GM12878 (cell line): ENCODE results near the gene IVD. TPM values are rescaled to one million over a fixed set of nuclear protein-coding genes. Genes with fewer than 3 reads are reported as not detected.

Experiments
- ATAC-seq: fragments of 200-7000 bp; cut with Tn5 transposase; 3 replicates; pipeline ENCODE4 v1.9.1; 2020; ENCODE audit warnings: mild to moderate bottlenecking, moderate library complexity
- BruUV-seq: library from RNA; stranded (reverse); fragments of 400-500 nt; replicated peaks from 2 replicates; lab custom pipeline; 2021; lab: Mats Ljungman, UMichigan
- CTCF ChIA-PET: fragments of 300-600 bp; sonication (Branson Sonifier 250); formaldehyde crosslinking; extraction: SDS; loops from one replicate; lab custom pipeline; 2021; ENCODE audit warnings: inconsistent platforms; lab: Yijun Ruan, JAX
- POLR2A ChIA-PET: fragments of 350-600 bp; formaldehyde crosslinking; extraction: SDS; loops from one replicate; lab custom pipeline; 2021; ENCODE audit warnings: inconsistent platforms; lab: Charles Lee
- RAD21 ChIA-PET: fragments of 300-600 bp; sonication (Branson Sonifier 250); formaldehyde crosslinking; loops from one replicate; lab custom pipeline; 2023; ENCODE audit warnings: antibody characterized with exemption; ENCODE audit not compliant: unreplicated experiment; lab: Charles Lee
- SMC1A ChIA-PET: fragments of 300-600 bp; sonication (Branson Sonifier 250); formaldehyde crosslinking; loops from one replicate; lab custom pipeline; 2023; ENCODE audit not compliant: unreplicated experiment, uncharacterized antibody; lab: Charles Lee
- DNase-seq: peaks from one replicate; pipeline ENCODE4 v3.0.0-alpha.2; 2011; ENCODE audit warnings: low read depth, low spot score
- FAIRE-seq: peaks from 3 replicates; lab custom pipeline; 2011; peaks lifted over from hg19 to GRCh38; lab: Jason Lieb, UNC
- H2AFZ ChIP-seq: 2 replicates; pipeline ENCODE4 v1.6.0; 2011; ENCODE audit warnings: low read depth, low read length, control low read depth; ENCODE audit not compliant: control insufficient read depth
- H3K27ac ChIP-seq: 2 replicates; pipeline ENCODE4 v1.5.1; 2011; ENCODE audit warnings: control low read depth; ENCODE audit not compliant: control insufficient read depth, insufficient read depth
- H3K27me3 ChIP-seq, 2 experiments: replicated peaks in 1 of 2; 2 replicates each; pipeline versions ENCODE4 v1.6.0 to v1.6.1; 2011; ENCODE audit warnings: low read length in 1 of 2; ENCODE audit not compliant: control insufficient read depth in 2 of 2, insufficient read depth in 2 of 2
- H3K36me3 ChIP-seq, 2 experiments: 2 replicates each; pipeline ENCODE4 v1.5.1; 2011; ENCODE audit warnings: low read length in 1 of 2; ENCODE audit not compliant: control insufficient read depth in 2 of 2, insufficient read depth in 2 of 2
- H3K4me1 ChIP-seq: 2 replicates; pipeline ENCODE4 v1.6.1; 2011; ENCODE audit warnings: mild to moderate bottlenecking, low read length, moderate library complexity, mixed read lengths; ENCODE audit not compliant: control insufficient read depth, insufficient read depth
- H3K4me2 ChIP-seq: 2 replicates; pipeline ENCODE4 v1.6.0; 2011; ENCODE audit warnings: control low read depth; ENCODE audit not compliant: control insufficient read depth, insufficient read depth
- H3K4me3 ChIP-seq: fragments of 200-600 bp; sonication (generic); 2 replicates; pipeline ENCODE4 v1.5.1; 2016
- H3K79me2 ChIP-seq: 2 replicates; pipeline ENCODE4 v1.6.0; 2011; ENCODE audit warnings: low read length; ENCODE audit not compliant: control insufficient read depth, insufficient read depth
- H3K9ac ChIP-seq: 2 replicates; pipeline ENCODE4 v1.8.0; 2011; ENCODE audit warnings: low read length, control low read depth, mixed read lengths; ENCODE audit not compliant: control insufficient read depth, insufficient read depth
- H3K9me3 ChIP-seq: replicated peaks from 3 replicates; pipeline ENCODE4 v1.5.1; 2011; ENCODE audit warnings: mild to moderate bottlenecking, low read length; ENCODE audit not compliant: control insufficient read depth, insufficient read depth
- H4K20me1 ChIP-seq: 2 replicates; pipeline ENCODE4 v1.6.0; 2011; ENCODE audit not compliant: control insufficient read depth, insufficient read depth
- BRCA1 ChIP-seq: IDR thresholded peaks from 2 replicates; pipeline ENCODE4 v1.6.1; 2011; ENCODE audit warnings: low read depth, low read length, improper control_type of control experiment
- IKZF1 ChIP-seq: fragments of 450-650 bp; conservative IDR thresholded peaks from 2 replicates; pipeline ENCODE4 v1.6.1; 2017; ENCODE audit warnings: antibody characterized with exemption, mild to moderate bottlenecking
- JUND ChIP-seq: IDR thresholded peaks from 2 replicates; pipeline ENCODE4 v1.6.1; 2012; ENCODE audit warnings: low read depth, mild to moderate bottlenecking, low read length, improper control_type of control experiment, moderate library complexity
- NFXL1 ChIP-seq: fragments of 450-650 bp; IDR thresholded peaks from 2 replicates; pipeline ENCODE4 v1.6.1; 2017; ENCODE audit warnings: antibody characterized with exemption, mild to moderate bottlenecking, borderline replicate concordance
- NRF1 ChIP-seq: conservative IDR thresholded peaks from 2 replicates; pipeline ENCODE4 v1.6.1; 2011; ENCODE audit warnings: mild to moderate bottlenecking, low read depth, low read length, improper control_type of control experiment
- PAX5 ChIP-seq: IDR thresholded peaks from 2 replicates; pipeline ENCODE4 v1.6.1; 2011; ENCODE audit warnings: low read depth, low read length, borderline replicate concordance
- WGBS: methylation state at CpG from one replicate; pipeline ENCODE4 v1.1.6; 2016; ENCODE audit warnings: low lambda C conversion rate; ENCODE audit not compliant: insufficient replicate concordance, insufficient coverage; ENCODE audit errors: missing lambda C conversion rate; 5-methylcytosine and 5-hydroxymethylcytosine counted together
- in situ Hi-C: fragments of 300-500 bp; cut with MboI; formaldehyde crosslinking; loops from 9 replicates; pipeline ENCODE4 v1.14.3; 2018; ENCODE audit warnings: mixed read lengths
- intact Hi-C: fragments of 100-400 bp; cut with micrococcal nuclease; formaldehyde crosslinking; loops from one replicate; pipeline ENCODE4 v1.14.2; 2022; ENCODE audit not compliant: unreplicated experiment
- polyA plus RNA-seq, 11 experiments: library from polyadenylated mRNA; depleted of rRNA in 4 of 11; unstranded in 6 of 11; stranded (reverse) in 5 of 11; fragments of >200 nt; fragmentation: Nextera tagmentation in 4 of 11; fragmentation: Illumina TruSeq in 1 of 11; extraction: Ambion mirVana in 4 of 11; extraction: Trizol in 1 of 11; gene quantifications; 1 replicate in 1 of 11; 2 replicates in 10 of 11; pipeline versions ENCODE4 v1.2.1 to v1.2.3, GENCODE V29; 2011 to 2016; ENCODE audit warnings: inconsistent platforms in 2 of 11, missing spikeins in 2 of 11, low read depth in 1 of 11
- total RNA-seq, 4 experiments: library from RNA; depleted of rRNA in 3 of 4; stranded (reverse); fragments of >200 nt in 3 of 4; fragmentation: Illumina TruSeq in 1 of 4; extraction: Trizol in 1 of 4; gene quantifications; 2 replicates each; pipeline versions ENCODE4 v1.2.1 to v1.2.3, GENCODE V29; 2013 to 2021
- TF ChIP-seq, protein P1 (sequence below): fragments of 450-650 bp; IDR thresholded peaks from 2 replicates; pipeline ENCODE4 v1.6.1; 2017; ENCODE audit warnings: borderline replicate concordance
- TF ChIP-seq, protein P2 (sequence below): fragments of 150-350 bp; IDR thresholded peaks from 2 replicates; pipeline ENCODE4 v1.6.1; 2014; ENCODE audit warnings: mild to moderate bottlenecking, low read depth, low read length
- TF ChIP-seq, protein P3 (sequence below): IDR thresholded peaks from 2 replicates; pipeline ENCODE4 v1.6.1; 2012; ENCODE audit warnings: improper control_type of control experiment, low read depth, low read length; ENCODE audit not compliant: insufficient replicate concordance

The IVD gene
- total and polyA plus RNA-seq, 10 of the 15 experiments (the other 5 are each of a cell fraction or from before 2014, with no cell fraction given): 5.3 to 59.8 (median 45.7) TPM

DNA sequence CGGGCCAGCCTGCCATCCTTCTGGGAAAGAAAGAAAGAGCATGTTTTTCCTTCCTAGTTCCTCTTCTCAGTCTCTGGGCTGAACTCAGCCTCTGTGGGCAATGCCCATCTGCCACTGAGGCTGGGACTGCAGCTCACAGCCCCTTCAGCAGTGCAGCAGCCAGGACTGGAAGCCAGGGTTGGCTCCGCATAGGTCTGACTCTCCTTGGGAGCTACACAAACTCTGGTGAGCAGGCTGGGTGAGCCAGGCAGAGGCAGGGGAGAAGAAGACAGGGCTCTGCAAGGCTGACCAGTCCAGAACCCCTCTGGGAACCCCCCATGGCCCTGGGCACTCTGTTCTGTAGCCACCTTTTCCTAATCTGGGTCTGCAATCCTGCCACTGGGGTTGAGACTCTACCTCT is 44.0 kb upstream of the IVD start:
- Histone ChIP-seq H3K4me3 (no peak overlapping the region), H2AFZ (no peak overlapping the region), H3K36me3 (no peaks in the 10 kb centered on the region), H3K9me3 (no peaks in the 10 kb centered on the region), H4K20me1 (no peaks in the 10 kb centered on the region), H3K4me1 (peaks cover 5% of the 10 kb centered on the region; the same call in 1 of the 2 replicates), H3K27ac (no peak overlapping the region), H3K4me2 (no peak overlapping the region), H3K79me2 (no peaks in the 10 kb centered on the region), H3K9ac (no peak overlapping the region), H3K27me3 (peaks cover 0 to 4% of the 10 kb centered on the region in 2 experiments; a peak in 3 of 4 replicates)
- RAD21 ChIA-PET: interaction anchor here (0.6 kb wide), 1 partner anchor 48 kb away, joined by 3 read pairs; no protein-coding TSS in a partner anchor
- SMC1A ChIA-PET: no interaction called here
- BruUV-seq: no TSS peak
- WGBS: 82% methylated on average over 2 of the region's 2 CpGs
- ATAC-seq (no peak), DNase-seq (no peak), FAIRE-seq (no peak)
- intact Hi-C loops: no loop called here
- in situ Hi-C loops: no loop called here
- no peak for TF ChIP-seq PAX5
- TF ChIP-seq JUND: no peak
- TF ChIP-seq BRCA1: no peak
- TF ChIP-seq, protein P1, sequence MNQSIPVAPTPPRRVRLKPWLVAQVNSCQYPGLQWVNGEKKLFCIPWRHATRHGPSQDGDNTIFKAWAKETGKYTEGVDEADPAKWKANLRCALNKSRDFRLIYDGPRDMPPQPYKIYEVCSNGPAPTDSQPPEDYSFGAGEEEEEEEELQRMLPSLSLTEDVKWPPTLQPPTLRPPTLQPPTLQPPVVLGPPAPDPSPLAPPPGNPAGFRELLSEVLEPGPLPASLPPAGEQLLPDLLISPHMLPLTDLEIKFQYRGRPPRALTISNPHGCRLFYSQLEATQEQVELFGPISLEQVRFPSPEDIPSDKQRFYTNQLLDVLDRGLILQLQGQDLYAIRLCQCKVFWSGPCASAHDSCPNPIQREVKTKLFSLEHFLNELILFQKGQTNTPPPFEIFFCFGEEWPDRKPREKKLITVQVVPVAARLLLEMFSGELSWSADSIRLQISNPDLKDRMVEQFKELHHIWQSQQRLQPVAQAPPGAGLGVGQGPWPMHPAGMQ: no peak
- TF ChIP-seq, protein P2, sequence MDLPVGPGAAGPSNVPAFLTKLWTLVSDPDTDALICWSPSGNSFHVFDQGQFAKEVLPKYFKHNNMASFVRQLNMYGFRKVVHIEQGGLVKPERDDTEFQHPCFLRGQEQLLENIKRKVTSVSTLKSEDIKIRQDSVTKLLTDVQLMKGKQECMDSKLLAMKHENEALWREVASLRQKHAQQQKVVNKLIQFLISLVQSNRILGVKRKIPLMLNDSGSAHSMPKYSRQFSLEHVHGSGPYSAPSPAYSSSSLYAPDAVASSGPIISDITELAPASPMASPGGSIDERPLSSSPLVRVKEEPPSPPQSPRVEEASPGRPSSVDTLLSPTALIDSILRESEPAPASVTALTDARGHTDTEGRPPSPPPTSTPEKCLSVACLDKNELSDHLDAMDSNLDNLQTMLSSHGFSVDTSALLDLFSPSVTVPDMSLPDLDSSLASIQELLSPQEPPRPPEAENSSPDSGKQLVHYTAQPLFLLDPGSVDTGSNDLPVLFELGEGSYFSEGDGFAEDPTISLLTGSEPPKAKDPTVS: no peak
- TF ChIP-seq NFXL1: no peak
- TF ChIP-seq NRF1: no peak
- TF ChIP-seq, protein P3, sequence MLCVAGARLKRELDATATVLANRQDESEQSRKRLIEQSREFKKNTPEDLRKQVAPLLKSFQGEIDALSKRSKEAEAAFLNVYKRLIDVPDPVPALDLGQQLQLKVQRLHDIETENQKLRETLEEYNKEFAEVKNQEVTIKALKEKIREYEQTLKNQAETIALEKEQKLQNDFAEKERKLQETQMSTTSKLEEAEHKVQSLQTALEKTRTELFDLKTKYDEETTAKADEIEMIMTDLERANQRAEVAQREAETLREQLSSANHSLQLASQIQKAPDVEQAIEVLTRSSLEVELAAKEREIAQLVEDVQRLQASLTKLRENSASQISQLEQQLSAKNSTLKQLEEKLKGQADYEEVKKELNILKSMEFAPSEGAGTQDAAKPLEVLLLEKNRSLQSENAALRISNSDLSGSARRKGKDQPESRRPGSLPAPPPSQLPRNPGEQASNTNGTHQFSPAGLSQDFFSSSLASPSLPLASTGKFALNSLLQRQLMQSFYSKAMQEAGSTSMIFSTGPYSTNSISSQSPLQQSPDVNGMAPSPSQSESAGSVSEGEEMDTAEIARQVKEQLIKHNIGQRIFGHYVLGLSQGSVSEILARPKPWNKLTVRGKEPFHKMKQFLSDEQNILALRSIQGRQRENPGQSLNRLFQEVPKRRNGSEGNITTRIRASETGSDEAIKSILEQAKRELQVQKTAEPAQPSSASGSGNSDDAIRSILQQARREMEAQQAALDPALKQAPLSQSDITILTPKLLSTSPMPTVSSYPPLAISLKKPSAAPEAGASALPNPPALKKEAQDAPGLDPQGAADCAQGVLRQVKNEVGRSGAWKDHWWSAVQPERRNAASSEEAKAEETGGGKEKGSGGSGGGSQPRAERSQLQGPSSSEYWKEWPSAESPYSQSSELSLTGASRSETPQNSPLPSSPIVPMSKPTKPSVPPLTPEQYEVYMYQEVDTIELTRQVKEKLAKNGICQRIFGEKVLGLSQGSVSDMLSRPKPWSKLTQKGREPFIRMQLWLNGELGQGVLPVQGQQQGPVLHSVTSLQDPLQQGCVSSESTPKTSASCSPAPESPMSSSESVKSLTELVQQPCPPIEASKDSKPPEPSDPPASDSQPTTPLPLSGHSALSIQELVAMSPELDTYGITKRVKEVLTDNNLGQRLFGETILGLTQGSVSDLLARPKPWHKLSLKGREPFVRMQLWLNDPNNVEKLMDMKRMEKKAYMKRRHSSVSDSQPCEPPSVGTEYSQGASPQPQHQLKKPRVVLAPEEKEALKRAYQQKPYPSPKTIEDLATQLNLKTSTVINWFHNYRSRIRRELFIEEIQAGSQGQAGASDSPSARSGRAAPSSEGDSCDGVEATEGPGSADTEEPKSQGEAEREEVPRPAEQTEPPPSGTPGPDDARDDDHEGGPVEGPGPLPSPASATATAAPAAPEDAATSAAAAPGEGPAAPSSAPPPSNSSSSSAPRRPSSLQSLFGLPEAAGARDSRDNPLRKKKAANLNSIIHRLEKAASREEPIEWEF: no peak
- TF ChIP-seq IKZF1: no peak
- POLR2A ChIA-PET: no interaction called here
- CTCF ChIA-PET: interaction anchor here (0.8 kb wide), 1 partner anchor 45 kb away, joined by 3 read pairs; no protein-coding TSS in a partner anchor
